NCI-H2171 treated with DMSO at 0.1 percent for 48 hours (cell line): ENCODE measurements around the gene CA7.
"Not testable (repeated sequence)": the region's sequence is repeated elsewhere in the genome, so short reads cannot be mapped to it uniquely, and the experiment has no call there.

ENCODE experiments used
- DNase-seq: peaks from one replicate; lab custom pipeline; 2025; lab: John Stamatoyannopoulos, UW

CA7 gene

GRCh38 chr16:66846831-66847230 is 2.6 kb downstream of the CA7 start:
- DNase-seq, result no peak

- no peak for DNase-seq
Observed at GRCh38 chr16:66847533-66848067, 3.4 kb downstream of the CA7 start.

GRCh38 chr16:66848172-66848571 is 4.0 kb downstream of the CA7 start:
- no peak for DNase-seq

- peak; percentile 22 for DNase-seq
Observed at GRCh38 chr16:66849021-66849420, 4.8 kb downstream of the CA7 start.

- no peak for DNase-seq
Observed at GRCh38 chr16:66849549-66849948, 5.3 kb downstream of the CA7 start.

- DNase-seq, result no peak
Observed at GRCh38 chr16:66850115-66850815, 6.1 kb downstream of the CA7 start.

- DNase-seq, result no peak
Observed at GRCh38 chr16:66851166-66851964, 7.2 kb downstream of the CA7 start.

GRCh38 chr16:66853261-66854139 is 9.3 kb downstream of the CA7 start:
- DNase-seq, result no peak

- no peak for DNase-seq
Observed at GRCh38 chr16:66856184-66856730, 12.0 kb downstream of the CA7 start.

- no peak for DNase-seq
Observed at GRCh38 chr16:66856801-66857200, 12.6 kb downstream of the CA7 start.

GRCh38 chr16:66857437-66857836 is 13.2 kb downstream of the CA7 start:
- DNase-seq, result no peak

- DNase-seq, result no peak
Observed at GRCh38 chr16:66858740-66859396, 14.7 kb downstream of the CA7 start.

GRCh38 chr16:66859397-66860068 is 15.3 kb downstream of the CA7 start:
- peak; percentile 43 for DNase-seq

GRCh38 chr16:66862023-66862520 is 17.9 kb downstream of the CA7 start:
- no peak for DNase-seq

GRCh38 chr16:66863707-66864106 is 19.5 kb downstream of the CA7 start:
- DNase-seq, result no peak

GRCh38 chr16:66869424-66869823 is 25.2 kb downstream of the CA7 start:
- no peak for DNase-seq

- DNase-seq, result not testable (repeated sequence)
Observed at GRCh38 chr16:66871363-66871762, 27.1 kb downstream of the CA7 start.

- no peak for DNase-seq
Observed at GRCh38 chr16:66871840-66872239, 27.6 kb downstream of the CA7 start.

GRCh38 chr16:66872559-66872942 is 28.3 kb downstream of the CA7 start:
- no peak for DNase-seq

GRCh38 chr16:66872943-66873684 is 28.9 kb downstream of the CA7 start:
- peak; percentile 62 for DNase-seq
